Right lobe of liver (tissue), 4 donors: Measurements from ENCODE around the gene TTC7B.

Experiments used
- CTCF ChIP-seq, 4 donors: fragments of 200-600 bp in 3 of 4; fragments of 450-650 bp in 1 of 4; IDR thresholded peaks; one replicate each; pipeline versions ENCODE4 v1.5.1 to v1.8.0; 2016 to 2022; ENCODE audit warnings: antibody characterized with exemption in 4 of 4, mild to moderate bottlenecking in 2 of 4
- POLR2A ChIP-seq: fragments of 450-650 bp; IDR thresholded peaks from one replicate; pipeline ENCODE4 v1.6.1; 2017; ENCODE audit warnings: antibody characterized with exemption, mild to moderate bottlenecking
- donor health status: DM: no; HTN: no; CAD: no.
- donor health status: DM: no; HTN: no; CAD: no.
- donor health status: DM: no; HTN: yes; CAD: no.

- no peak for TF ChIP-seq POLR2A
- no peak for TF ChIP-seq CTCF (IDR thresholded peaks at IDR 0.05)
Observed at GRCh38 chr14:90740946-90741681, 75.1 kb downstream of the TTC7B start.
